K562 treated with DMSO at 1 percent for 24 hours (cell line): ENCODE measurements around the gene MS4A7. TPM values are rescaled to one million over a fixed set of nuclear protein-coding genes. Genes with fewer than 3 reads are reported as not detected.

Source experiments
- total RNA-seq: library from RNA; unstranded; fragments of 300-600 nt; gene quantifications from 2 replicates; pipeline ENCODE4 v1.2.3, GENCODE V29; 2022; ENCODE audit warnings: low read depth; ENCODE audit not compliant: insufficient read depth

Gene MS4A7, protein sequence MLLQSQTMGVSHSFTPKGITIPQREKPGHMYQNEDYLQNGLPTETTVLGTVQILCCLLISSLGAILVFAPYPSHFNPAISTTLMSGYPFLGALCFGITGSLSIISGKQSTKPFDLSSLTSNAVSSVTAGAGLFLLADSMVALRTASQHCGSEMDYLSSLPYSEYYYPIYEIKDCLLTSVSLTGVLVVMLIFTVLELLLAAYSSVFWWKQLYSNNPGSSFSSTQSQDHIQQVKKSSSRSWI
- not detected in 2 replicates for total RNA-seq

DNA sequence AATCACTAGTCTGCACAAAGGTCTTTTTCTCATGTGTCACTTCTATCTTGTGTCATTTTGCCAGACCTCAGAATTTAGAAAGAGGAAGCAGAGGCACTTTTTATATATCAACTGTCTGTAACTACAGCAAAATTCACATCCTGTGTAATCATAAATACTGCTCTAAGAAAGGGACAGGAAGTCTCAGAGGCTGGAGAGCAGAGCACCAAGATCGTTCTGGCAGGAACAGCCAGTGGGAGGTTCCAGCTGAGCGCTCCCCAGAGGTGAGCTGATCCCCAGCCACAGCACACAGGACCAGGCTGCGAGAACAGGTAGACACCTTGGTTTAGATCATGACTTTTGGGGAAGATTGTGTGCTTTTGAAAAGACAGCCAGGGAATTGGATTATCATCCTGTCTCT, at the start of gene MS4A7:
Gene MS4A7 (plus strand): TSS at position 179 of the 400 bp plus-strand sequence. CDS start 4,610 bp downstream, outside the sequence.

DNA sequence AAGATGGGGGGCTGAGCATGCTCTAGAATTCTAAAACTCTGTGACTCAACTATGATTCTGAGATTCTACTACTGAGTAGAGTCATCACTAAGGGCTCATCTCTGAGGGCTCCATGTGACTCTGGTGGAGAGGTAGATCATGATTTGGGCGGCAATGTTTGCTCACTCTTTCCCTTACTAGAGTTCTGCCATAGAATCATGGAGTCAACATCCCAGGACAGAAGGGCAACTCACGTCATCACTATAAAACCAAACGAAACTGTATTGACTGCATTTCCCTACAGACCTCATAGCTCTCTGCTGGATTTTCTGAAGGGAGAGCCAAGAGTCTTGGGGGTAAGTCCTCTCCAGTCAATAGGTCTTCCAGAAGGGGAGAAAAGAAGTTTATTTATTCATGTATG, 18.1 kb downstream of the MS4A7 start, which contains the start of gene MS4A14:
Gene MS4A14 (plus strand): TSS at position 78 of the 400 bp plus-strand sequence. CDS start 120 bp downstream, at position 198.

DNA sequence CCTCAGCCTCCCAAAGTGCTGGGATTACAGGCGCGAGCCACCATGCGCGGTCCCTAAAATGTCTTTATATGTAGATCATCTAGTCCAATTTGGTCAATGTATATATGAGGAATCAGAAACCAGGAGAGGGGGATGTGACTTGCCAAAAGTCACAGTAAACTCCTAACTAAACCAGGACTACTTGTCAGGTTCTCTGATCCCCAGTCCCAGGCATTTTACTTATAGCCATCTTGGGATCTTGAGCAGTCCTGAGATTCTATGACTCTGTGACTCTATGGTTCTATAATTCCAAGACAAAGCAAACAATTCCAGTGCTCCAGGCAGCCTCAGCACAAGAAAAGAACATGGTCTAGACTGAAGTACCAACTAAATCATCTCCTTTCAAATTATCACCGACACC, 50.9 kb downstream of the MS4A7 start, which contains the start of gene MS4A5:
Gene MS4A5 (plus strand): TSS at position 301 of the 400 bp plus-strand sequence. CDS start 103 bp downstream, outside the sequence.

Other genes starting within 250 kb of the MS4A7 start
- not detected in 2 replicates for gene MS4A6A, start 195.4 kb upstream of the MS4A7 start, total RNA-seq
- gene MS4A4E, start 135.4 kb upstream of the MS4A7 start, total RNA-seq = not detected in 2 replicates
- gene MS4A4A, start 97.9 kb upstream of the MS4A7 start, total RNA-seq = 0.29 TPM in 1 of 2 replicates, not detected in the other
- not detected in 2 replicates for gene MS4A6E, start 51.3 kb upstream of the MS4A7 start, total RNA-seq
- gene MS4A14, start 17.9 kb downstream of the MS4A7 start, total RNA-seq = not detected in 2 replicates
- gene MS4A5, start 51.0 kb downstream of the MS4A7 start, total RNA-seq = not detected in 2 replicates
- gene MS4A1, start 77.3 kb downstream of the MS4A7 start, total RNA-seq = not detected in 2 replicates
- gene MS4A12, start 114.2 kb downstream of the MS4A7 start, total RNA-seq = not detected in 2 replicates
- gene MS4A13, start 136.9 kb downstream of the MS4A7 start, total RNA-seq = not detected in 2 replicates